WERI-Rb-1 (cell line): Measurements from ENCODE around the gene ADCY2.

Experiments
- DNase-seq: peaks from one replicate; pipeline ENCODE4 v3.0.0-alpha.2; 2020
- H3K27ac ChIP-seq: fragments of 250-450 bp; sonication (Bioruptor Pico); 2 replicates; pipeline ENCODE4 v1.5.1; 2020; ENCODE audit warnings: mild to moderate bottlenecking, moderate library complexity
- H3K27me3 ChIP-seq: fragments of 250-450 bp; sonication (Bioruptor Pico); 2 replicates; pipeline ENCODE4 v1.5.1; 2021; ENCODE audit warnings: mild to moderate bottlenecking, low read depth, moderate library complexity; ENCODE audit not compliant: insufficient read depth, severe bottlenecking
- H3K36me3 ChIP-seq: fragments of 250-450 bp; sonication (Bioruptor Pico); 2 replicates; pipeline ENCODE4 v1.5.1; 2020; ENCODE audit warnings: mild to moderate bottlenecking, moderate library complexity
- H3K4me3 ChIP-seq: 2 replicates; pipeline ENCODE4 v1.5.1; 2011; ENCODE audit warnings: low read depth, mild to moderate bottlenecking, control low read depth, low read length
- H3K9me3 ChIP-seq: fragments of 250-450 bp; sonication (Bioruptor Pico); 2 replicates; pipeline ENCODE4 v1.5.1; 2021; ENCODE audit warnings: mild to moderate bottlenecking, moderate library complexity; ENCODE audit not compliant: severe bottlenecking
- TF ChIP-seq, protein P1 (sequence below): IDR thresholded peaks from 2 replicates; pipeline ENCODE4 v1.5.1; 2011; ENCODE audit warnings: low read depth, mild to moderate bottlenecking, control low read depth, inconsistent platforms, low read length

ADCY2 gene

GRCh38 chr5:7615566-7616061 is 219.7 kb downstream of the ADCY2 start:
- DNase-seq = no peak
- TF ChIP-seq, protein P1, sequence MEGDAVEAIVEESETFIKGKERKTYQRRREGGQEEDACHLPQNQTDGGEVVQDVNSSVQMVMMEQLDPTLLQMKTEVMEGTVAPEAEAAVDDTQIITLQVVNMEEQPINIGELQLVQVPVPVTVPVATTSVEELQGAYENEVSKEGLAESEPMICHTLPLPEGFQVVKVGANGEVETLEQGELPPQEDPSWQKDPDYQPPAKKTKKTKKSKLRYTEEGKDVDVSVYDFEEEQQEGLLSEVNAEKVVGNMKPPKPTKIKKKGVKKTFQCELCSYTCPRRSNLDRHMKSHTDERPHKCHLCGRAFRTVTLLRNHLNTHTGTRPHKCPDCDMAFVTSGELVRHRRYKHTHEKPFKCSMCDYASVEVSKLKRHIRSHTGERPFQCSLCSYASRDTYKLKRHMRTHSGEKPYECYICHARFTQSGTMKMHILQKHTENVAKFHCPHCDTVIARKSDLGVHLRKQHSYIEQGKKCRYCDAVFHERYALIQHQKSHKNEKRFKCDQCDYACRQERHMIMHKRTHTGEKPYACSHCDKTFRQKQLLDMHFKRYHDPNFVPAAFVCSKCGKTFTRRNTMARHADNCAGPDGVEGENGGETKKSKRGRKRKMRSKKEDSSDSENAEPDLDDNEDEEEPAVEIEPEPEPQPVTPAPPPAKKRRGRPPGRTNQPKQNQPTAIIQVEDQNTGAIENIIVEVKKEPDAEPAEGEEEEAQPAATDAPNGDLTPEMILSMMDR = no peak
- Histone ChIP-seq H3K4me3 (no peak overlapping the region), H3K27ac (no peak overlapping the region), H3K9me3 (no peaks in the 10 kb centered on the region), H3K27me3 (no peaks in the 10 kb centered on the region), H3K36me3 (peaks cover 11% of the 10 kb centered on the region)

GRCh38 chr5:7616897-7617296 is 221.0 kb downstream of the ADCY2 start:
- TF ChIP-seq, protein P1 = no peak
- Histone ChIP-seq H3K4me3 (no peak overlapping the region), H3K9me3 (no peaks in the 10 kb centered on the region), H3K27me3 (no peaks in the 10 kb centered on the region), H3K27ac (no peak overlapping the region), H3K36me3 (peaks cover 11% of the 10 kb centered on the region)
- DNase-seq = no peak

DNA sequence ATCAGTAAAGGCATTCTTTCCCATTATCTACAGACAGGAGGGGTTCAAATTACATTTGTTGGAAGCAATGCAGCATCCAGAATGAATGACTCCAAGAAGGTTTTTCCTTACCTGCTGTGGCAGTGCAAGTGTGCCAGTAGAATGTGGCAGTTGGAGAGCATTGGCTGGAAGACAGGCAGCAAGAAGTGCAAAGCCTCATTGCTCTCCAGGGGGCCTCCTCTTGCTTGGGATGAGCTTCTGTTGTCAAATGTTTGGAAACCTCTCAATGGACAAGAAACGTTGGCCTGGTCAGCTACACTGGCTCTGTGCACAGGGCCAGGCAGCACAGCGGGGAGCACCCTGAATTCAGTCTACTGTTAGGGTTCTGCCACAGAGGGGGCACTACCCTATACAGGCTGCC is 226.6 kb downstream of the ADCY2 start:
- no peaks in the 10 kb centered on the region for H3K9me3 ChIP-seq
- peaks cover 30% of the 10 kb centered on the region for H3K36me3 ChIP-seq
- no peak overlapping the region for H3K4me3 ChIP-seq
- H3K27me3 ChIP-seq = no peaks in the 10 kb centered on the region
- DNase-seq = no peak
- H3K27ac ChIP-seq = no peak overlapping the region
- TF ChIP-seq, protein P1 = no peak

GRCh38 chr5:7625740-7626139 is 229.8 kb downstream of the ADCY2 start:
- TF ChIP-seq, protein P1 = no peak
- Histone ChIP-seq H3K36me3 (peaks cover 39% of the 10 kb centered on the region), H3K27ac (no peak overlapping the region), H3K27me3 (no peaks in the 10 kb centered on the region), H3K4me3 (no peak overlapping the region), H3K9me3 (no peaks in the 10 kb centered on the region)
- no peak for DNase-seq

DNA sequence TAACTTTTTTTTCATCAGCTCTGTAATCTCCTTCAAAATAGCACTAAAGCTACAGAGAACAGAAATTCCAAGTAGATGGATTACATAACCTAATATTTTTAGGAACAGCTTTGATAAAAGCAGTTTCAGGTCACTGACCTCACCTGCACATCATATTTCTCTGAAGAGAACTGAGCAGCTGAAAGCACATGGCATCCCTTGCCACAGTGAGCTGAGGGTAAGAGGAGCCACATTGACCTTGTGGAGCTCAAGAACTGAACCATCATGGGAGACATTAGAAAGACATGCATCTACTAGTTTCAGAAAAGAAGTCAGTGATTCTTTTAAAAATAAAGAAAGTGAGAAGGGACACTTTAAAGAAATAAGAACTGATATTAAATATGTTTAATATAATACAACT is 232.3 kb downstream of the ADCY2 start:
- Histone ChIP-seq H3K36me3 (peaks cover 36% of the 10 kb centered on the region), H3K27me3 (no peaks in the 10 kb centered on the region), H3K27ac (peak overlapping the region; percentile 8; the same call in 1 of the 2 replicates), H3K4me3 (no peak overlapping the region), H3K9me3 (no peaks in the 10 kb centered on the region)
- DNase-seq = no peak
- TF ChIP-seq, protein P1 = no peak

DNA sequence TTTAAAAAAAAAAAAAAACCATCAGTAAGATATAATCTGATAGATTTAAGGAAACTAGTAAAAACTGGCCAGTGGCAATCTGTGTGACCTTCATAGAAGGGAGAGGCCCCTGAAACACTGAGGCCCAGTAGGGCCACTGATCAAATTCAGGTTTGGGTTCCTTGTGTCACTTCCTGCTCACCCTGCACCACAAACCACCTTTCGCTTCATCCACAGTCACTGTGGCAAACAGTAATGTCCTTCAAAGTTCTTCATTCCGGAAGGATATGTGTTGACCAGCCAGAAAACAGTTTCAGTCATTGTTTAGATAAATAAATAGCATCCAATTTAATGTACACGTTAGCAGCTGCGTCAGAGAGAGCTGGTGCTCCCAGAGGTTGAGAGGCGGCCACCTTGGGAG is 232.9 kb downstream of the ADCY2 start:
- Histone ChIP-seq H3K4me3 (no peak overlapping the region), H3K27ac (peak overlapping the region; percentile 29), H3K9me3 (no peaks in the 10 kb centered on the region), H3K36me3 (peaks cover 32% of the 10 kb centered on the region), H3K27me3 (no peaks in the 10 kb centered on the region)
- TF ChIP-seq, protein P1 = no peak
- DNase-seq = no peak
